ENCODE results near the gene SLC35D1. TPM values are rescaled to one million over a fixed set of nuclear protein-coding genes. Genes with fewer than 3 reads are reported as not detected.
"Not testable (repeated sequence)": the region's sequence is repeated elsewhere in the genome, so short reads cannot be mapped to it uniquely, and the experiment has no call there.

The SLC35D1 gene
- total RNA-seq, 1 experiment from 2014 or later, result 7.0 TPM

DNA sequence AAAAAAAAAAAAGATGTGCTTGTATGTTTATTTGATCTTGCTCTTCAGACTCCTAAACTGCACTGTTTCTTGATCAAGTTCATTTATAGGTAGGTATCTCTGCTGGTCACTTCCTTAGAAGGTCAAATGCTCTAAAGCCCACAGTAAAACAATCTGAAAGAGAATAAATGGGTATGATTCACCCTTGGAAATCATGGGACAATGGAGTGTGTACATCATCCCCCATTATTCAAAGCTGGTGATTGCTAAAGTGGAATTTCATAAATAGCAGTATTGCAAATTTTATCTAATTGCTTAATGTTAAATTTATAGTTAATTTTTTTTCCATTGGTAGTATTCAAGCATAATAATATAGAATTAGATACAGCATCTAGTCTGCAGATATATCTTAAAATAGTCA is 75.7 kb downstream of the SLC35D1 start:
- TF ChIP-seq TCF7L2 (IDR thresholded peaks at IDR 0.05; ENCODE audit: low read depth, low read length) (no peak), SIN3A (IDR thresholded peaks at IDR 0.05; ENCODE audit: borderline replicate concordance, insufficient read depth, low read depth, low read length) (no peak), POLR2AphosphoS5 (IDR thresholded peaks at IDR 0.05; ENCODE audit: low read depth, low read length) (no peak)
- TF ChIP-seq, protein P1, sequence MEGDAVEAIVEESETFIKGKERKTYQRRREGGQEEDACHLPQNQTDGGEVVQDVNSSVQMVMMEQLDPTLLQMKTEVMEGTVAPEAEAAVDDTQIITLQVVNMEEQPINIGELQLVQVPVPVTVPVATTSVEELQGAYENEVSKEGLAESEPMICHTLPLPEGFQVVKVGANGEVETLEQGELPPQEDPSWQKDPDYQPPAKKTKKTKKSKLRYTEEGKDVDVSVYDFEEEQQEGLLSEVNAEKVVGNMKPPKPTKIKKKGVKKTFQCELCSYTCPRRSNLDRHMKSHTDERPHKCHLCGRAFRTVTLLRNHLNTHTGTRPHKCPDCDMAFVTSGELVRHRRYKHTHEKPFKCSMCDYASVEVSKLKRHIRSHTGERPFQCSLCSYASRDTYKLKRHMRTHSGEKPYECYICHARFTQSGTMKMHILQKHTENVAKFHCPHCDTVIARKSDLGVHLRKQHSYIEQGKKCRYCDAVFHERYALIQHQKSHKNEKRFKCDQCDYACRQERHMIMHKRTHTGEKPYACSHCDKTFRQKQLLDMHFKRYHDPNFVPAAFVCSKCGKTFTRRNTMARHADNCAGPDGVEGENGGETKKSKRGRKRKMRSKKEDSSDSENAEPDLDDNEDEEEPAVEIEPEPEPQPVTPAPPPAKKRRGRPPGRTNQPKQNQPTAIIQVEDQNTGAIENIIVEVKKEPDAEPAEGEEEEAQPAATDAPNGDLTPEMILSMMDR (IDR thresholded peaks at IDR 0.05), result no peak
- TF ChIP-seq, protein P2, sequence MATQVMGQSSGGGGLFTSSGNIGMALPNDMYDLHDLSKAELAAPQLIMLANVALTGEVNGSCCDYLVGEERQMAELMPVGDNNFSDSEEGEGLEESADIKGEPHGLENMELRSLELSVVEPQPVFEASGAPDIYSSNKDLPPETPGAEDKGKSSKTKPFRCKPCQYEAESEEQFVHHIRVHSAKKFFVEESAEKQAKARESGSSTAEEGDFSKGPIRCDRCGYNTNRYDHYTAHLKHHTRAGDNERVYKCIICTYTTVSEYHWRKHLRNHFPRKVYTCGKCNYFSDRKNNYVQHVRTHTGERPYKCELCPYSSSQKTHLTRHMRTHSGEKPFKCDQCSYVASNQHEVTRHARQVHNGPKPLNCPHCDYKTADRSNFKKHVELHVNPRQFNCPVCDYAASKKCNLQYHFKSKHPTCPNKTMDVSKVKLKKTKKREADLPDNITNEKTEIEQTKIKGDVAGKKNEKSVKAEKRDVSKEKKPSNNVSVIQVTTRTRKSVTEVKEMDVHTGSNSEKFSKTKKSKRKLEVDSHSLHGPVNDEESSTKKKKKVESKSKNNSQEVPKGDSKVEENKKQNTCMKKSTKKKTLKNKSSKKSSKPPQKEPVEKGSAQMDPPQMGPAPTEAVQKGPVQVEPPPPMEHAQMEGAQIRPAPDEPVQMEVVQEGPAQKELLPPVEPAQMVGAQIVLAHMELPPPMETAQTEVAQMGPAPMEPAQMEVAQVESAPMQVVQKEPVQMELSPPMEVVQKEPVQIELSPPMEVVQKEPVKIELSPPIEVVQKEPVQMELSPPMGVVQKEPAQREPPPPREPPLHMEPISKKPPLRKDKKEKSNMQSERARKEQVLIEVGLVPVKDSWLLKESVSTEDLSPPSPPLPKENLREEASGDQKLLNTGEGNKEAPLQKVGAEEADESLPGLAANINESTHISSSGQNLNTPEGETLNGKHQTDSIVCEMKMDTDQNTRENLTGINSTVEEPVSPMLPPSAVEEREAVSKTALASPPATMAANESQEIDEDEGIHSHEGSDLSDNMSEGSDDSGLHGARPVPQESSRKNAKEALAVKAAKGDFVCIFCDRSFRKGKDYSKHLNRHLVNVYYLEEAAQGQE (IDR thresholded peaks at IDR 0.05; ENCODE audit: insufficient read depth in 1 of 2, low read depth in 2 of 2, low read length in 1 of 2), result no peak
- no TSS peak for BruUV-seq (replicated peaks)
- in situ Hi-C loops (cut with HindIII; ENCODE audit: low pct_unique_long_range_greater_than_20kb, low sequenced_read_pairs), result no loop called here
- no peak for DNase-seq (ENCODE audit: low read depth, low spot score)
- ChIA-PET POLR2A (no interaction called here), CTCF (no interaction called here)
- ATAC-seq, result no peak
- Histone ChIP-seq H3K4me3 (ENCODE audit: low read depth in 2 of 2, low read length in 2 of 2) (no peak overlapping the region), H3K9me3 (ENCODE audit: control insufficient read depth, insufficient read depth, low read depth, low read length) (no peaks in the 10 kb centered on the region), H3K27ac (ENCODE audit: low read length) (no peak overlapping the region), H3K27me3 (ENCODE audit: control insufficient read depth, insufficient read depth, low read length) (no peaks in the 10 kb centered on the region), H3K4me1 (ENCODE audit: control insufficient read depth, insufficient read depth, low read length) (peaks cover 9% of the 10 kb centered on the region; the same call in 1 of the 2 replicates), H3K36me3 (ENCODE audit: control insufficient read depth, insufficient read depth, low read length) (peaks cover 60% of the 10 kb centered on the region)
- intact Hi-C loops (cut with micrococcal nuclease; ENCODE audit: unreplicated experiment), result no loop called here

DNA sequence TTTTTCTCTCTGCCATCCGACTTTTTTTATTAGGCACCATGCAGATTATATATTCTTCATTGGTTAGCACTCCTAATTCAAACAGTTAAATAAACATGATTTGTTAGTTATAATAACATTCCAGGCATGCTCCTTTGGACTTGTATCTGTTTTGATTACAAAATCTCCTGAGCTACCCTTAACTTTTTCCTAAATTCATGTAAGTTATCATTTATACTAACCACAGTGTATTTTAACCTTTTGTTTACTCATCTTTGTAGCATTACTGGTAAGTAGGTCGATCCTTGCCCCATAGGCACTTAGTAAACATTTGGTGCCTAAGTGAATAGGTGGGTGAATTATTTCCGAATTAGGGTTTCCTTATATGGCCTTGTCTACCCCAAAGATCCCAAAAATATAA is 85.4 kb downstream of the SLC35D1 start:
- Histone ChIP-seq H3K4me3 (ENCODE audit: low read depth in 2 of 2, low read length in 2 of 2) (no peak overlapping the region), H3K4me1 (ENCODE audit: control insufficient read depth, insufficient read depth, low read length) (no peaks in the 10 kb centered on the region), H3K27ac (ENCODE audit: low read length) (no peak overlapping the region), H3K36me3 (ENCODE audit: control insufficient read depth, insufficient read depth, low read length) (peaks cover 36% of the 10 kb centered on the region), H3K27me3 (ENCODE audit: control insufficient read depth, insufficient read depth, low read length) (no peaks in the 10 kb centered on the region), H3K9me3 (ENCODE audit: control insufficient read depth, insufficient read depth, low read depth, low read length) (no peaks in the 10 kb centered on the region)
- intact Hi-C loops (cut with micrococcal nuclease; ENCODE audit: unreplicated experiment) (no loop called here), in situ Hi-C loops (cut with HindIII; ENCODE audit: low pct_unique_long_range_greater_than_20kb, low sequenced_read_pairs) (no loop called here)
- TF ChIP-seq, protein P1 (IDR thresholded peaks at IDR 0.05), result no peak
- TF ChIP-seq, protein P2 (IDR thresholded peaks at IDR 0.05; ENCODE audit: insufficient read depth in 1 of 2, low read depth in 2 of 2, low read length in 1 of 2), result no peak
- TF ChIP-seq TCF7L2 (IDR thresholded peaks at IDR 0.05; ENCODE audit: low read depth, low read length) (no peak), POLR2AphosphoS5 (IDR thresholded peaks at IDR 0.05; ENCODE audit: low read depth, low read length) (no peak), SIN3A (IDR thresholded peaks at IDR 0.05; ENCODE audit: borderline replicate concordance, insufficient read depth, low read depth, low read length) (no peak)
- ChIA-PET CTCF (no interaction called here), POLR2A (no interaction called here)
- ATAC-seq (no peak), DNase-seq (ENCODE audit: low read depth, low spot score) (no peak)
- BruUV-seq (replicated peaks), result no TSS peak

DNA sequence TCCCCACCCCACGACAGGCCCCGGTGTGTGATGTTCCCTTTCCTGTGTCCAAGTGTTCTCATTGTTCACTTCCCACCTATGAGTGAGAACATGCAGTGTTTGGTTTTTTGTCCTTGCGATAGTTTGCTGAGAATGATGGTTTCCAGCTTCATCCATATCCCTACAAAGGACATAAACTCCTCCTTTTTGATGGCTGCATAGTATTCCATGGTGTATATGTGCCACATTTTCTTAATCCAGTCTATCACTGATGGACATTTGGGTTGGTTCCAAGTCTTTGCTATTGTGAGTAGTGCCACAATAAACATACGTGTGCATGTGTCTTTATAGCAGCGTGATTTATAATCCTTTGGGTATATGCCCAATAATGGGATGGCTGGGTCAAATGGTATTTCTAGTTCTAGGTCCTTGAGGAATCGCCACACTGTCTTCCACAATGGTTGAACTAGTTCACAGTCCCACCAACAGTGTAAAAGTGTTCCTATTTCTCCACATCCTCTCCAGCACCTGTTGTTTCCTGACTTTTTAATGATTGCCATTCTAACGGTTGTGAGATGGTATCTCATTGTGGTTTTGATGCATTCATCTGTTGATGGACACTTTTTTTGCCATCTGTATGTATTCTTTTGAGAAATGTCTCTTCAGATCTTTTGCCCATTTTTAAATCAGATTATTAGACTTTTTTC is 87.6 kb downstream of the SLC35D1 start:
- H3K36me3 ChIP-seq (ENCODE audit: control insufficient read depth, insufficient read depth, low read length), result peaks cover 27% of the 10 kb centered on the region
- H3K4me1 ChIP-seq (ENCODE audit: control insufficient read depth, insufficient read depth, low read length); CTCF ChIA-PET; H3K27me3 ChIP-seq (ENCODE audit: control insufficient read depth, insufficient read depth, low read length); intact Hi-C loops (cut with micrococcal nuclease; ENCODE audit: unreplicated experiment); H3K27ac ChIP-seq (ENCODE audit: low read length); DNase-seq (ENCODE audit: low read depth, low spot score); H3K9me3 ChIP-seq (ENCODE audit: control insufficient read depth, insufficient read depth, low read depth, low read length); BruUV-seq (replicated peaks); H3K4me3 ChIP-seq (ENCODE audit: low read depth in 2 of 2, low read length in 2 of 2); ATAC-seq; in situ Hi-C loops (cut with HindIII; ENCODE audit: low pct_unique_long_range_greater_than_20kb, low sequenced_read_pairs): not testable (repeated sequence)
- POLR2A ChIA-PET, result interaction anchor here (0.6 kb wide), 1 partner anchor 18 kb away, joined by 3 read pairs; no protein-coding TSS in a partner anchor

Measured in Panc1 (cell line).